HepG2 (cell line): ENCODE results near the gene PIGL. TPM values are rescaled to one million over a fixed set of nuclear protein-coding genes. Genes with fewer than 3 reads are reported as not detected.
A peak's percentile ranks its signal among the peaks of the same experiment; 100 is the strongest.

ENCODE experiments used
- ARID2 ChIP-seq: sonication (generic); formaldehyde crosslinking; IDR thresholded peaks from 2 replicates; pipeline ENCODE4 v1.8.1; 2022; ENCODE audit warnings: mild to moderate bottlenecking, missing genetic modification reagents, borderline replicate concordance
- FOXO1 ChIP-seq: sonication (generic); formaldehyde crosslinking; IDR thresholded peaks from 2 replicates; pipeline ENCODE4 v1.4.0; 2020; ENCODE audit warnings: missing genetic modification reagents
- HNRNPH1 ChIP-seq: fragments of 200-400 bp; formaldehyde crosslinking; optimal IDR thresholded peaks from 2 replicates; pipeline ENCODE3; 2017; ENCODE audit warnings: mild to moderate bottlenecking, low read depth, low read length
- NR2F1 ChIP-seq, 2 experiments: fragments of 450-650 bp in 1 of 2; formaldehyde crosslinking in 1 of 2; IDR thresholded peaks; 2 replicates each; pipeline versions ENCODE4 v1.5.0 to v1.6.1; 2016 to 2020; ENCODE audit warnings: mild to moderate bottlenecking in 1 of 2, missing compliant biosample characterization in 1 of 2, missing genetic modification reagents in 1 of 2, moderate library complexity in 1 of 2
- RXRA ChIP-seq: sonication (generic); formaldehyde crosslinking; IDR thresholded peaks from 2 replicates; pipeline ENCODE4 v1.5.1; 2020; ENCODE audit warnings: missing genetic modification reagents
- ZBTB21 ChIP-seq: sonication (generic); formaldehyde crosslinking; IDR thresholded peaks from 2 replicates; pipeline ENCODE4 v1.4.0; 2020; ENCODE audit warnings: missing genetic modification reagents
- ZNF430 ChIP-seq: sonication (generic); formaldehyde crosslinking; IDR thresholded peaks from 2 replicates; pipeline ENCODE4 v1.9.0; 2021; ENCODE audit warnings: mild to moderate bottlenecking, missing genetic modification reagents
- ZNF563 ChIP-seq: sonication (generic); formaldehyde crosslinking; IDR thresholded peaks from 2 replicates; pipeline ENCODE4 v1.8.0; 2022; ENCODE audit warnings: mild to moderate bottlenecking, moderate library complexity, missing genetic modification reagents
- ZNF598 ChIP-seq: sonication (generic); formaldehyde crosslinking; IDR thresholded peaks from 2 replicates; pipeline ENCODE4 v1.5.1; 2020; ENCODE audit warnings: mild to moderate bottlenecking, missing genetic modification reagents, borderline replicate concordance
- ZNF75D ChIP-seq: sonication (generic); formaldehyde crosslinking; IDR thresholded peaks from 2 replicates; pipeline ENCODE4 v1.8.1; 2023; ENCODE audit warnings: missing genetic modification reagents, mild to moderate bottlenecking, borderline replicate concordance
- polyA plus RNA-seq, 8 experiments: library from polyadenylated mRNA; depleted of rRNA in 3 of 8; stranded (reverse) in 7 of 8; unstranded in 1 of 8; fragments of >200 nt; fragmentation: Illumina TruSeq in 4 of 8; extraction: Trizol in 4 of 8; gene quantifications; 2 replicates each; pipeline versions ENCODE4 v1.2.1 to v1.2.3, GENCODE V29; 2011 to 2016; ENCODE audit warnings: low read depth in 4 of 8, missing spikeins in 1 of 8, mixed read lengths in 1 of 8; ENCODE audit not compliant: insufficient read depth in 1 of 8
- total RNA-seq, 5 experiments: library from RNA; depleted of rRNA; stranded (reverse); fragments of >200 nt; fragmentation: Illumina TruSeq; extraction: Trizol; gene quantifications; 2 replicates each; pipeline ENCODE4 v1.2.3, GENCODE V29; 2016; ENCODE audit warnings: low read depth in 1 of 5
- TF ChIP-seq, protein P1 (sequence below), 2 experiments: fragments of 450-650 bp in 1 of 2; sonication (generic) in 1 of 2; formaldehyde crosslinking in 1 of 2; IDR thresholded peaks; 2 replicates each; pipeline versions ENCODE4 v1.6.1 to v1.8.0; 2016 to 2022; ENCODE audit warnings: antibody characterized with exemption in 1 of 2, mild to moderate bottlenecking in 1 of 2, missing genetic modification reagents in 1 of 2
- TF ChIP-seq, protein P2 (sequence below): sonication (generic); formaldehyde crosslinking; IDR thresholded peaks from 2 replicates; pipeline ENCODE4 v1.8.1; 2023; ENCODE audit warnings: mild to moderate bottlenecking, missing genetic modification reagents
- TF ChIP-seq, protein P3 (sequence below): sonication (generic); formaldehyde crosslinking; IDR thresholded peaks from 2 replicates; pipeline ENCODE4 v1.5.1; 2020; ENCODE audit warnings: mild to moderate bottlenecking, missing genetic modification reagents, moderate library complexity

PIGL gene
- total and polyA plus RNA-seq, 2 of the 13 experiments (the other 11 are each of a cell fraction or from before 2014, with no cell fraction given): 28.5 to 63.8 TPM

DNA sequence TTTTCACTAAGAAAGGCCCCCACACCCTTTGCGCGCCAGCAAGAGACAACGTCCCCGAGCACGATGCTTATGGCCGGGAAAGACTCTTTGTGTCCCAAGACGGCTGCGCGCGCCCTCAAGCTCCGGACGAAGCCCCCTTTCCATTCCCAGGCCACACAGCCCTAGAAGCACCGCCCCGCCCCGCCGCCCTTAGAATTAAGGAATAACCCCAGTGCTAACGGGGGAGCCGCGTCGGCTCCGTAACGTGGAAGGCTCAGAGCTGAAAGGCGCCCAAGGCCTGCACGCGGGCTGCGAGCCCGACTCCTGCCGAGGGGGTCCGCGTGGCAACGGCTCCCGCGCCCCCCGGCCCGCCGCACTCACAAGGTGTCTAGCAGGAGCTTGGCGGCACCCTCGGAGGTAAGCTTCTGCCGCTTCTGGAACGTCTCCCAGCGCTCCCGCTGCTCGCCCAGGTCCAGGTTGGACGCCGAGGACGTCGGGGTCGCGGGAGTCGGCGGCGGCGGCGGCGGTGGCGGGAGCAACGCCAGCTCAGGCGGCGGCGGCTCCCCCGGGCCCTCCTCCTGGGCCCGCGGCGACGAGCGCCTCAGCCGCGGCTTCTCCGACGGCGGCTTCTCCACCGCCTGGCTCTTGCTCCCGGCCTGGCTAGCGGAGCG is 135.8 kb downstream of the PIGL start (continued):
- TF ChIP-seq, protein P1, sequence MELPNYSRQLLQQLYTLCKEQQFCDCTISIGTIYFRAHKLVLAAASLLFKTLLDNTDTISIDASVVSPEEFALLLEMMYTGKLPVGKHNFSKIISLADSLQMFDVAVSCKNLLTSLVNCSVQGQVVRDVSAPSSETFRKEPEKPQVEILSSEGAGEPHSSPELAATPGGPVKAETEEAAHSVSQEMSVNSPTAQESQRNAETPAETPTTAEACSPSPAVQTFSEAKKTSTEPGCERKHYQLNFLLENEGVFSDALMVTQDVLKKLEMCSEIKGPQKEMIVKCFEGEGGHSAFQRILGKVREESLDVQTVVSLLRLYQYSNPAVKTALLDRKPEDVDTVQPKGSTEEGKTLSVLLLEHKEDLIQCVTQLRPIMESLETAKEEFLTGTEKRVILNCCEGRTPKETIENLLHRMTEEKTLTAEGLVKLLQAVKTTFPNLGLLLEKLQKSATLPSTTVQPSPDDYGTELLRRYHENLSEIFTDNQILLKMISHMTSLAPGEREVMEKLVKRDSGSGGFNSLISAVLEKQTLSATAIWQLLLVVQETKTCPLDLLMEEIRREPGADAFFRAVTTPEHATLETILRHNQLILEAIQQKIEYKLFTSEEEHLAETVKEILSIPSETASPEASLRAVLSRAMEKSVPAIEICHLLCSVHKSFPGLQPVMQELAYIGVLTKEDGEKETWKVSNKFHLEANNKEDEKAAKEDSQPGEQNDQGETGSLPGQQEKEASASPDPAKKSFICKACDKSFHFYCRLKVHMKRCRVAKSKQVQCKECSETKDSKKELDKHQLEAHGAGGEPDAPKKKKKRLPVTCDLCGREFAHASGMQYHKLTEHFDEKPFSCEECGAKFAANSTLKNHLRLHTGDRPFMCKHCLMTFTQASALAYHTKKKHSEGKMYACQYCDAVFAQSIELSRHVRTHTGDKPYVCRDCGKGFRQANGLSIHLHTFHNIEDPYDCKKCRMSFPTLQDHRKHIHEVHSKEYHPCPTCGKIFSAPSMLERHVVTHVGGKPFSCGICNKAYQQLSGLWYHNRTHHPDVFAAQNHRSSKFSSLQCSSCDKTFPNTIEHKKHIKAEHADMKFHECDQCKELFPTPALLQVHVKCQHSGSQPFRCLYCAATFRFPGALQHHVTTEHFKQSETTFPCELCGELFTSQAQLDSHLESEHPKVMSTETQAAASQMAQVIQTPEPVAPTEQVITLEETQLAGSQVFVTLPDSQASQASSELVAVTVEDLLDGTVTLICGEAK (IDR thresholded peaks at IDR 0.05): no peak
- TF ChIP-seq, protein P1 (CRISPR knock-in tag; IDR thresholded peaks at IDR 0.05): 0 out of 2 replicates have a peak, but pooled peaks have one; percentile 65
- TF ChIP-seq HNRNPH1 (no peak), ZNF75D (0 out of 2 replicates have a peak, but pooled peaks have one; percentile 54), ARID2 (peak; percentile 48; the same call in 1 of the 2 replicates), NR2F1 (CRISPR knock-in tag; IDR thresholded peaks at IDR 0.05) (no peak), FOXO1 (CRISPR knock-in tag) (no peak), ZNF563 (CRISPR knock-in tag) (peak; percentile 17; the same call in 1 of the 2 replicates), ZNF598 (CRISPR knock-in tag) (0 out of 2 replicates have a peak, but pooled peaks have one; percentile 48), ZBTB21 (CRISPR knock-in tag) (0 out of 2 replicates have a peak, but pooled peaks have one; percentile 8), RXRA (CRISPR knock-in tag) (0 out of 2 replicates have a peak, but pooled peaks have one; percentile 24), ZNF430 (0 out of 2 replicates have a peak, but pooled peaks have one; percentile 52)
- TF ChIP-seq, protein P2, sequence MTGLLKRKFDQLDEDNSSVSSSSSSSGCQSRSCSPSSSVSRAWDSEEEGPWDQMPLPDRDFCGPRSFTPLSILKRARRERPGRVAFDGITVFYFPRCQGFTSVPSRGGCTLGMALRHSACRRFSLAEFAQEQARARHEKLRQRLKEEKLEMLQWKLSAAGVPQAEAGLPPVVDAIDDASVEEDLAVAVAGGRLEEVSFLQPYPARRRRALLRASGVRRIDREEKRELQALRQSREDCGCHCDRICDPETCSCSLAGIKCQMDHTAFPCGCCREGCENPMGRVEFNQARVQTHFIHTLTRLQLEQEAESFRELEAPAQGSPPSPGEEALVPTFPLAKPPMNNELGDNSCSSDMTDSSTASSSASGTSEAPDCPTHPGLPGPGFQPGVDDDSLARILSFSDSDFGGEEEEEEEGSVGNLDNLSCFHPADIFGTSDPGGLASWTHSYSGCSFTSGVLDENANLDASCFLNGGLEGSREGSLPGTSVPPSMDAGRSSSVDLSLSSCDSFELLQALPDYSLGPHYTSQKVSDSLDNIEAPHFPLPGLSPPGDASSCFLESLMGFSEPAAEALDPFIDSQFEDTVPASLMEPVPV (CRISPR knock-in tag): peak; percentile 36; the same call in 1 of the 2 replicates
- TF ChIP-seq, protein P3, sequence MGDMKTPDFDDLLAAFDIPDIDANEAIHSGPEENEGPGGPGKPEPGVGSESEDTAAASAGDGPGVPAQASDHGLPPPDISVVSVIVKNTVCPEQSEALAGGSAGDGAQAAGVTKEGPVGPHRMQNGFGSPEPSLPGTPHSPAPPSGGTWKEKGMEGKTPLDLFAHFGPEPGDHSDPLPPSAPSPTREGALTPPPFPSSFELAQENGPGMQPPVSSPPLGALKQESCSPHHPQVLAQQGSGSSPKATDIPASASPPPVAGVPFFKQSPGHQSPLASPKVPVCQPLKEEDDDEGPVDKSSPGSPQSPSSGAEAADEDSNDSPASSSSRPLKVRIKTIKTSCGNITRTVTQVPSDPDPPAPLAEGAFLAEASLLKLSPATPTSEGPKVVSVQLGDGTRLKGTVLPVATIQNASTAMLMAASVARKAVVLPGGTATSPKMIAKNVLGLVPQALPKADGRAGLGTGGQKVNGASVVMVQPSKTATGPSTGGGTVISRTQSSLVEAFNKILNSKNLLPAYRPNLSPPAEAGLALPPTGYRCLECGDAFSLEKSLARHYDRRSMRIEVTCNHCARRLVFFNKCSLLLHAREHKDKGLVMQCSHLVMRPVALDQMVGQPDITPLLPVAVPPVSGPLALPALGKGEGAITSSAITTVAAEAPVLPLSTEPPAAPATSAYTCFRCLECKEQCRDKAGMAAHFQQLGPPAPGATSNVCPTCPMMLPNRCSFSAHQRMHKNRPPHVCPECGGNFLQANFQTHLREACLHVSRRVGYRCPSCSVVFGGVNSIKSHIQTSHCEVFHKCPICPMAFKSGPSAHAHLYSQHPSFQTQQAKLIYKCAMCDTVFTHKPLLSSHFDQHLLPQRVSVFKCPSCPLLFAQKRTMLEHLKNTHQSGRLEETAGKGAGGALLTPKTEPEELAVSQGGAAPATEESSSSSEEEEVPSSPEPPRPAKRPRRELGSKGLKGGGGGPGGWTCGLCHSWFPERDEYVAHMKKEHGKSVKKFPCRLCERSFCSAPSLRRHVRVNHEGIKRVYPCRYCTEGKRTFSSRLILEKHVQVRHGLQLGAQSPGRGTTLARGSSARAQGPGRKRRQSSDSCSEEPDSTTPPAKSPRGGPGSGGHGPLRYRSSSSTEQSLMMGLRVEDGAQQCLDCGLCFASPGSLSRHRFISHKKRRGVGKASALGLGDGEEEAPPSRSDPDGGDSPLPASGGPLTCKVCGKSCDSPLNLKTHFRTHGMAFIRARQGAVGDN (CRISPR knock-in tag): peak; percentile 80
